ELF-1 (cell line): ENCODE measurements around the gene RPL36A.

Experiments used
- DNase-seq: peaks from one replicate; pipeline ENCODE4 v3.0.0-alpha.2; 2016; ENCODE audit warnings: low read depth, low spot score

The RPL36A gene

GRCh38 chrX:101390664-101391525, at the start of gene RPL36A:
Gene RPL36A, plus strand, starts transcription at chrX:101391011. Its CDS starts 33 bp downstream, at chrX:101391044.
- peak; percentile 97 for DNase-seq

- no peak for DNase-seq
These were observed 42.9 kb upstream of the RPL36A start for GRCh38 chrX:101347859-101348451.

GRCh38 chrX:101348452-101349192, 42.2 kb upstream of the RPL36A start, which contains the start of gene TIMM8A:
Gene TIMM8A, minus strand, starts transcription at chrX:101348742. Its CDS starts 78 bp downstream, at chrX:101348664.
- DNase-seq = peak; percentile 90

- DNase-seq = no peak
These were observed 41.6 kb upstream of the RPL36A start for GRCh38 chrX:101349193-101349562.

- DNase-seq = peak; percentile 31
These were observed 33.5 kb upstream of the RPL36A start for GRCh38 chrX:101357166-101357795.

GRCh38 chrX:101359966-101360365, 30.8 kb upstream of the RPL36A start:
- DNase-seq = no peak

GRCh38 chrX:101360390-101360789, 30.4 kb upstream of the RPL36A start:
- DNase-seq = no peak

GRCh38 chrX:101362116-101362515, 28.7 kb upstream of the RPL36A start:
- peak; percentile 59 for DNase-seq

GRCh38 chrX:101362757-101363156, 28.1 kb upstream of the RPL36A start:
- peak; percentile 38 for DNase-seq

GRCh38 chrX:101365301-101365795, 25.5 kb upstream of the RPL36A start:
- DNase-seq = no peak

GRCh38 chrX:101368800-101369199, 22.0 kb upstream of the RPL36A start:
- DNase-seq = no peak

GRCh38 chrX:101369687-101370086, 21.1 kb upstream of the RPL36A start:
- DNase-seq = no peak

- DNase-seq = no peak
These were observed 19.8 kb upstream of the RPL36A start for GRCh38 chrX:101370888-101371504.

- DNase-seq = no peak
These were observed 13.3 kb upstream of the RPL36A start for GRCh38 chrX:101377547-101377946.

- no peak for DNase-seq
These were observed 7.1 kb upstream of the RPL36A start for GRCh38 chrX:101383679-101384205.

GRCh38 chrX:101385026-101385684, 5.7 kb upstream of the RPL36A start:
- DNase-seq = no peak

GRCh38 chrX:101385795-101386541, 4.8 kb upstream of the RPL36A start, which contains the start of gene BTK:
Gene BTK, minus strand, starts transcription at chrX:101386191. Its CDS starts 10,907 bp downstream, at chrX:101375284.
- no peak for DNase-seq

- DNase-seq = no peak
These were observed 4.3 kb upstream of the RPL36A start for GRCh38 chrX:101386542-101386885.

GRCh38 chrX:101388604-101389003, 2.2 kb upstream of the RPL36A start:
- no peak for DNase-seq

- DNase-seq = no peak
These were observed 1.0 kb downstream of the RPL36A start for GRCh38 chrX:101391831-101392230.
